Activated naive CD4-positive, alpha-beta T cell treated with anti-CD3 and anti-CD28 coated beads, Interleukin-2, amount 50 U/mL, for 72 hours (primary cell): Measurements from ENCODE around the gene OGFR. TPM values are rescaled to one million over a fixed set of nuclear protein-coding genes. Genes with fewer than 3 reads are reported as not detected.
"Not testable (repeated sequence)": the region's sequence is repeated elsewhere in the genome, so short reads cannot be mapped to it uniquely, and the experiment has no call there.

ENCODE experiments used
- ATAC-seq, 2 donors: fragments of 150-1000 bp; cut with Tn5 transposase; 2 replicates each; pipeline ENCODE4 v1.10.0; 2021; ENCODE audit warnings: mild to moderate bottlenecking in 2 of 2, moderate library complexity in 2 of 2
- DNase-seq, 2 donors: peaks; one replicate each; pipeline ENCODE4 v3.0.0; 2021 to 2022; ENCODE audit warnings: low spot score in 2 of 2
- H3K27ac Mint-ChIP-seq, 2 donors: one replicate each; pipeline ENCODE4 v1.8.0; 2022; ENCODE audit warnings: mild to moderate bottlenecking in 2 of 2, mixed read lengths in 2 of 2
- H3K36me3 Mint-ChIP-seq, 2 donors: one replicate each; pipeline ENCODE4 v1.8.0; 2022; ENCODE audit warnings: mixed read lengths in 2 of 2
- H3K9me3 Mint-ChIP-seq, 2 donors: one replicate each; pipeline ENCODE4 v1.8.0; 2022; ENCODE audit warnings: mixed read lengths in 2 of 2
- total RNA-seq, 2 donors: library from RNA; stranded (reverse); gene quantifications; one replicate each; pipeline ENCODE4 v1.2.3, GENCODE V29; 2022

OGFR gene
- total RNA-seq, 2 donors from 2014 or later = 32.9 to 51.6 TPM

GRCh38 chr20:62848917-62849316, 44.3 kb downstream of the OGFR start:
- ATAC-seq, H3K9me3 Mint-ChIP-seq, DNase-seq: not testable (repeated sequence)
- H3K27ac Mint-ChIP-seq = peak overlapping the region in 1 of 2 donors; percentile 27
- peaks cover 3 to 17% of the 10 kb centered on the region in 2 donors for H3K36me3 Mint-ChIP-seq

GRCh38 chr20:62849431-62849830, 44.8 kb downstream of the OGFR start:
- Mint-ChIP-seq H3K36me3 (peaks cover 4 to 18% of the 10 kb centered on the region in 2 donors), H3K27ac (no peak overlapping the region), H3K9me3 (no peaks in the 10 kb centered on the region)
- ATAC-seq = no peak
- no peak for DNase-seq

DNA sequence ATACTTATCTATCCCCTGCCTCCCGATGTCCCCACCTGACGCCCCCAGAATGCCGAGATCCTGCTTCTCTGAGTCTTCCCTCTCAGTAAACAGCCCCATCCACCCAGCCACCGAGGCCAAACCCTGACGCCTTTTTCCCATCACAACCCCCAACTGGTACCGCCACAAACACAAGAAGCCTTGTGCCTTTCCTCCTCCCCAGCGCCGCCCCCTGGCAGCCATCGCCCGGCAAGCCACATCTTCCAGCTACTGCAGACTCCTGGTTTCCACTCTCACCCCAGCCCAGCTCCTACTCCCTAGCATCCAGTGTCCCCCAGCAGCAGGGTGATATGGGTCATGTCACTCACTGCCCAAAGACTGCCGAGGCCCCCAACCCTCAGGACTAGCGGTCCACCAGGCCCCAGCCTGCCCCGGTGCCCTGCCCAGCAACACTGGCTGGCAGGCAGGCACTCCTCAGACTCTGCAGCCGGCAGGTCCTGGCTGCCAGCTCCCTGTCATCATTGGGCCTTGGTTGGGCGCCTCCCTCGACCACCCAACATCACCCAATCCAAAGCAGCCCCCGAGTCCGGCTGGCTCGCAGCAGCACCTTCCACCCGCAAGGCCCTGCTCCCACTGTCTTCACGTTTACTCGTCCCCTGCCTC, 45.8 kb downstream of the OGFR start:
- Mint-ChIP-seq H3K36me3 (peaks cover 4 to 14% of the 10 kb centered on the region in 2 donors), H3K9me3 (no peaks in the 10 kb centered on the region), H3K27ac (peak overlapping the region; percentile 23 to 28)
- DNase-seq = no peak
- ATAC-seq = no peak

DNA sequence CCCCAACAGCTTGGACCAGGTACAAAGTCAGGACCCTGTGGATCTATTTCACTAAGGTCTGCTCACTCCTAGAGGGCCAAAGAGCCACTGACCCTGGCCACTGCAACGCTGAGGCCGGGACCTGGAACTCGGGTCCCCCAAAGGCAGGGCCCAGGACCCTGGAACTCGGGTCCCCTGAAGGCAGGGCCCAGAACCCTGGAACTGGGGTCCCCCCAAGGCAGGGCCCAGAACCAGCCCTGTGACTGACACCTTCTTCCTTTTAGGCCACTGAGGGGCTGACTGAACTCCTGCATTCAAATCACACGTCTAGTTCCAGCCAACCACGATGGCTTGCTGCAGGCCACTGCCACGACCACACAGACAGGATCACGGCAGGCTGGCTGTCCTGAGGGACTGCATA, 47.6 kb downstream of the OGFR start:
- Mint-ChIP-seq H3K36me3 (peaks cover 4 to 10% of the 10 kb centered on the region in 2 donors), H3K9me3 (no peaks in the 10 kb centered on the region), H3K27ac (peak overlapping the region in 1 of 2 donors; percentile 22)
- DNase-seq (no peak), ATAC-seq (no peak)

DNA sequence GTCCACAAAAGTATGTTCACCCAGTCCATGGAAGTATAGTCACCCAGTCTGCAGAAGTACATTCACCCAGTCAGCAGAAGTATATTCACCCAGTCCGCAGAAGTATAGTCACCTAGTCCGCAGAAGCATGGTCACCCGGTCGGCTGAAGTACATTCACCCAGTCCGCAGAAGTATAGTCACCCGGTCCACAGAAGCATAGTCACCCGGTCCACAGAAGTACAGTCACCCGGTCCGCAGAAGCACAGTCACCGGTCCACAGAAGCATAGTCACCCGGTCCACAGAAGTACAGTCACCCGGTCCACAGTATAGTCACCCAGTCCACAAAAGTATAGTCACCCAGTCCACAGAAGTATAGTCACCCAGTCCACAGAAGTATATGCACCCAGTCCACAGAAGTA, 48.2 kb downstream of the OGFR start:
- H3K36me3 Mint-ChIP-seq = peaks cover 9 to 10% of the 10 kb centered on the region in 2 donors
- ATAC-seq (peak in 1 of 2 donors; percentile 16), DNase-seq (no peak)
- H3K9me3 Mint-ChIP-seq = no peaks in the 10 kb centered on the region
- no peak overlapping the region for H3K27ac Mint-ChIP-seq

- ATAC-seq, H3K27ac Mint-ChIP-seq, DNase-seq, H3K9me3 Mint-ChIP-seq: not testable (repeated sequence)
- H3K36me3 Mint-ChIP-seq = peaks cover 9 to 10% of the 10 kb centered on the region in 2 donors
Measured at GRCh38 chr20:62853304-62853703, 48.7 kb downstream of the OGFR start.

GRCh38 chr20:62854121-62854520, 49.5 kb downstream of the OGFR start:
- no peak overlapping the region for H3K27ac Mint-ChIP-seq
- DNase-seq (no peak), ATAC-seq (no peak)
- H3K9me3 Mint-ChIP-seq = no peaks in the 10 kb centered on the region
- H3K36me3 Mint-ChIP-seq = peaks cover 9 to 10% of the 10 kb centered on the region in 2 donors

DNA sequence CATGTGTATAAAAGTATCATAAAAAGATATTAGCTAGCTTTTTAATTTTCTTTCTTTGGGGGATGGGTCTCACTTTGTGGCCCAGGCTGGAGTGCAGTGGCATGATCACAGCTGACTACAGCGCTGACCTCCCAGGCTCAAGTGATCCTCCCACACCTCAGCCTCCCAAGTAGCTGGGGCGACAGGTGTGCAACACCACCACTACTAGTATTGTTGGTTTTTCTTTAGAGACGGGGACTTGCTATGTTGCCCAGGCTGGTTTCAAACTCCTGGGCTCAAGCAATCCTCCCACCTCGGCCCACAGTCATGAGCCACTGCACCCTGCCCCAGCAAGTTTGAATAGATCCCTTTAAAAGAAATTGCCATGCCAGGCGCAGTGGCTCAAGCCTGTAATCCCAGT, 50.5 kb downstream of the OGFR start:
- Mint-ChIP-seq H3K36me3 (peaks cover 9 to 12% of the 10 kb centered on the region in 2 donors), H3K27ac (no peak overlapping the region), H3K9me3 (no peaks in the 10 kb centered on the region)
- no peak for DNase-seq
- ATAC-seq = no peak

GRCh38 chr20:62856931-62857619, 52.4 kb downstream of the OGFR start:
- peaks cover 9 to 16% of the 10 kb centered on the region in 2 donors for H3K36me3 Mint-ChIP-seq
- H3K9me3 Mint-ChIP-seq = no peaks in the 10 kb centered on the region
- DNase-seq = no peak
- no peak overlapping the region for H3K27ac Mint-ChIP-seq
- no peak for ATAC-seq

GRCh38 chr20:62858058-62858830, 53.6 kb downstream of the OGFR start:
- DNase-seq = no peak
- Mint-ChIP-seq H3K36me3 (peaks cover 9 to 11% of the 10 kb centered on the region in 2 donors), H3K9me3 (peaks cover 0 to 4% of the 10 kb centered on the region in 2 donors), H3K27ac (no peak overlapping the region)
- no peak for ATAC-seq

GRCh38 chr20:62859721-62860120, 55.1 kb downstream of the OGFR start:
- ATAC-seq = no peak
- no peak overlapping the region for H3K27ac Mint-ChIP-seq

GRCh38 chr20:62860391-62860923, 55.8 kb downstream of the OGFR start:
- no peak for ATAC-seq
- H3K36me3 Mint-ChIP-seq = peaks cover 5 to 6% of the 10 kb centered on the region in 2 donors
- H3K9me3 Mint-ChIP-seq = peaks cover 0 to 4% of the 10 kb centered on the region in 2 donors
- H3K27ac Mint-ChIP-seq = no peak overlapping the region
- no peak for DNase-seq

More at GRCh38 chr20:62859721-62860120, 55.1 kb downstream of the OGFR start:
- Mint-ChIP-seq H3K9me3 (peaks cover 0 to 4% of the 10 kb centered on the region in 2 donors), H3K36me3 (peaks cover 5 to 6% of the 10 kb centered on the region in 2 donors)
- DNase-seq = no peak

GRCh38 chr20:62860924-62861691, 56.5 kb downstream of the OGFR start:
- peak; percentile 40 to 64 for ATAC-seq
- H3K36me3 Mint-ChIP-seq = peaks cover 5 to 6% of the 10 kb centered on the region in 2 donors
- peak in 1 of 2 donors; percentile 36 for DNase-seq
- H3K9me3 Mint-ChIP-seq = peaks cover 0 to 4% of the 10 kb centered on the region in 2 donors
- no peak overlapping the region for H3K27ac Mint-ChIP-seq

DNA sequence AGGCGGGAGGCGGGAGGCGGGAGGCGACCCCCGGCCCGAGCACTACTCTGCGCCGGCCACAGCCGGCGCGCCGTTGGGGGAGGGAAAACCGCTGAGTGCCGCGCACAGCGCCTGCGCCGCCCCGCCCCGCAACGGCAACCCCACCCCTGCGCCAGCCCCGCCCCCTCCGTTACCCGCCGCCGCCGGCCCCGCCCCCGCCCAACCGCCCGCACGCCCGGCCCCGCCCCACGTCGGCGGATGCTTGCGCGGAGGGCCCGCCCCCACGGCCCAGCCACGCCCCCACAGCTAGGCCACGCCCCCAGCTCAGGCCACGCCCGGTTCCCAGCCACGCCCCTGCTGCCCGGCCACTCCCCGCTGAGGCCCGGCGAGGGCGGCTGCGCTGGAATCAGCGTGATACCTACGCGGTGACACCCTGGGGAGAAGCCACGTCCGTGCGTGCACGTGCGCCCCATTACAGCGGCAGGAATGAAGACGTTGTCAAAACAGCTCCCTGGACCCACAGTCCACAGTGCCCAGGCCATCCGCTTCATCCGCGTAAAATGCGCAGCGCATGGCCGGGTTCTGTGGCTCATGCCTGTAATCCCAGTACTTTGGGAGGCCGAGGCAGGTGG, 57.2 kb downstream of the OGFR start, which contains the start of gene TCFL5:
TSS of gene TCFL5 (minus strand) at position 97 of the 611 bp plus-strand sequence. CDS start 152 bp downstream, outside the sequence.
- DNase-seq (peak; percentile 96 to 99), ATAC-seq (peak; percentile 87 to 93)
- Mint-ChIP-seq H3K27ac (no peak within 1 kb of the TSS), H3K9me3 (peaks cover 0 to 4% of the 10 kb centered on the region in 2 donors), H3K36me3 (peaks cover 5 to 6% of the 10 kb centered on the region in 2 donors)
